ENCODE measurements around the gene CHRND. TPM values are rescaled to one million over a fixed set of nuclear protein-coding genes. Genes with fewer than 3 reads are reported as not detected.

Gene CHRND
- total and polyA plus RNA-seq, 2 of the 13 experiments (the other 11 are each of a cell fraction or from before 2014, with no cell fraction given) = 0.18 TPM; not detected in 1

DNA sequence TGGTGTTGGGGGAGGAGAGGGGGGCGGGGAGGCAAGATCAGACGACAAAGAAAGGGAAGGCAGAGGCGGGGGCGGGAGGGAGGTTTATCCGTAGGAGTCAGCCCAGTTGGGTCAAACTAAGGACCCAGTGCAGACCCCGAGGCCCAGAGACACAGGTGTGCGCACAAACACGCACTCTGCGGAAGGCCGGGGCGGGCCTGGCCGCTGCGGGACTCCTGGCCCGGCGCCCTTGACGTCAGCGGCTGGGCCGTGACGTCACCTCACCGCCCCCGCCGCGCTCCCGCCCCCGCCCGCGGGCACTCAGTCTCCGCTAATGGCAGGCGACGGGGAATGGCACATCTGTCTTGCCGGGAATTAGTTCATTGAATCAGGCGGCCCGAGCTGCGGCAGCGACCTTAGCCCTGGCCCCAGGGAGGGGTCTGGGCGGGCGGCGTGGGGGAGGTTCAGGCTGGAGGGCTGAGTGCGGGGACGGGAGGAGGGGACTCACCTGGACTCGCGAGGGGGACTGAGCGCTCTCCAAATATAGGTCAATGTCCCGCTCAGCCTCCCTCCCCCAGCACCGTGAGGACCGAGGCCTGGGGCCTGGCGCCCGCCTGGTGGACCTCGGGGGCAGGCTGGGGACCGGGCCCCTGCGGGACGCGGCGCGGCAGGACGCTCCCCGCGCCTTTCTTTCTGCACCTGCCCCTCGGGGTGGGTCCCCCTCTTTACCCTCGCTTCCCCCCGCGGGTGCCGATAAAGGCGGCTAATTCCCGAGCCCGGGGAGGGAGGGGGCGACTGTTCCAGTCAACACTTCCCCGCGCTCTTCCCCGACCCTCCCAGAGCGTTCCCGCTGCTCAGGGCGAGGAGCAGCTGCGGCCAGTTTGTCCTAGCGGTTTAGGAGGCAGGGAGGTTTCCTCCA lies 22.8 kb upstream of the CHRND start (continued):
- TF ChIP-seq ARID4A (CRISPR knock-in tag; IDR thresholded peaks at IDR 0.05; ENCODE audit: borderline replicate concordance) = 0 out of 2 replicates have a peak, but pooled peaks have one; percentile 24
- TF ChIP-seq ATM (IDR thresholded peaks at IDR 0.05; ENCODE audit: borderline replicate concordance) = no peak
- 0 out of 2 replicates have a peak, but pooled peaks have one; percentile 15 for TF ChIP-seq MYC (CRISPR knock-in tag; IDR thresholded peaks at IDR 0.05; ENCODE audit: borderline replicate concordance)
- no peak for TF ChIP-seq ERF (CRISPR knock-in tag; IDR thresholded peaks at IDR 0.05)
- TF ChIP-seq NR3C1 (CRISPR knock-in tag; IDR thresholded peaks at IDR 0.05) = no peak
- no peak for TF ChIP-seq ZNF224 (CRISPR knock-in tag; IDR thresholded peaks at IDR 0.05)
- peak; percentile 39; the same call in 1 of the 2 replicates for TF ChIP-seq FOXC1 (CRISPR knock-in tag; IDR thresholded peaks at IDR 0.05; ENCODE audit: borderline replicate concordance)
- 0 out of 2 replicates have a peak, but pooled peaks have one; percentile 45 for TF ChIP-seq ZBTB7B (CRISPR knock-in tag; IDR thresholded peaks at IDR 0.05)
- peak; percentile 64; the same call in 1 of the 2 replicates for TF ChIP-seq ATF7 (IDR thresholded peaks at IDR 0.05)
- TF ChIP-seq ATF7 (CRISPR knock-in tag; IDR thresholded peaks at IDR 0.05) = no peak
- peak; percentile 49 for TF ChIP-seq UBTF (CRISPR knock-in tag; IDR thresholded peaks at IDR 0.05)
- TF ChIP-seq RNF2 (conservative IDR thresholded peaks at IDR 0.05; ENCODE audit: low read depth) = no peak
- TF ChIP-seq MTF2 (CRISPR knock-in tag; IDR thresholded peaks at IDR 0.05; ENCODE audit: borderline replicate concordance) = peak; percentile 98; the same call in 1 of the 2 replicates
- 0 out of 2 replicates have a peak, but pooled peaks have one; percentile 36 for TF ChIP-seq ZMAT3 (CRISPR knock-in tag; conservative IDR thresholded peaks at IDR 0.05)
- TF ChIP-seq, protein P1, sequence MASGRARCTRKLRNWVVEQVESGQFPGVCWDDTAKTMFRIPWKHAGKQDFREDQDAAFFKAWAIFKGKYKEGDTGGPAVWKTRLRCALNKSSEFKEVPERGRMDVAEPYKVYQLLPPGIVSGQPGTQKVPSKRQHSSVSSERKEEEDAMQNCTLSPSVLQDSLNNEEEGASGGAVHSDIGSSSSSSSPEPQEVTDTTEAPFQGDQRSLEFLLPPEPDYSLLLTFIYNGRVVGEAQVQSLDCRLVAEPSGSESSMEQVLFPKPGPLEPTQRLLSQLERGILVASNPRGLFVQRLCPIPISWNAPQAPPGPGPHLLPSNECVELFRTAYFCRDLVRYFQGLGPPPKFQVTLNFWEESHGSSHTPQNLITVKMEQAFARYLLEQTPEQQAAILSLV (CRISPR knock-in tag; IDR thresholded peaks at IDR 0.05; ENCODE audit: borderline replicate concordance) = peak; percentile 58; the same call in 1 of the 2 replicates
- TF ChIP-seq PATZ1 (CRISPR knock-in tag; IDR thresholded peaks at IDR 0.05) = peak; percentile 61
- no peak for TF ChIP-seq ATF1 (CRISPR knock-in tag; IDR thresholded peaks at IDR 0.05)
- peak; percentile 68 for TF ChIP-seq HOXA3 (CRISPR knock-in tag; IDR thresholded peaks at IDR 0.05)
- TF ChIP-seq AGO2 (optimal IDR thresholded peaks at IDR 0.05; ENCODE audit: low read depth, low read length) = peak; percentile 8
